HG03439 (cell line): Measurements from ENCODE around the gene DENND6B.
A peak's percentile ranks its signal among the peaks of the same experiment; 100 is the strongest.

Experiments
- ATAC-seq: cut with Tn5 transposase; IDR thresholded peaks from one replicate; pipeline ENCODE4 v1.9.1; 2021; ENCODE audit warnings: mild to moderate bottlenecking, moderate library complexity; ENCODE audit not compliant: unreplicated experiment

The DENND6B gene

DNA sequence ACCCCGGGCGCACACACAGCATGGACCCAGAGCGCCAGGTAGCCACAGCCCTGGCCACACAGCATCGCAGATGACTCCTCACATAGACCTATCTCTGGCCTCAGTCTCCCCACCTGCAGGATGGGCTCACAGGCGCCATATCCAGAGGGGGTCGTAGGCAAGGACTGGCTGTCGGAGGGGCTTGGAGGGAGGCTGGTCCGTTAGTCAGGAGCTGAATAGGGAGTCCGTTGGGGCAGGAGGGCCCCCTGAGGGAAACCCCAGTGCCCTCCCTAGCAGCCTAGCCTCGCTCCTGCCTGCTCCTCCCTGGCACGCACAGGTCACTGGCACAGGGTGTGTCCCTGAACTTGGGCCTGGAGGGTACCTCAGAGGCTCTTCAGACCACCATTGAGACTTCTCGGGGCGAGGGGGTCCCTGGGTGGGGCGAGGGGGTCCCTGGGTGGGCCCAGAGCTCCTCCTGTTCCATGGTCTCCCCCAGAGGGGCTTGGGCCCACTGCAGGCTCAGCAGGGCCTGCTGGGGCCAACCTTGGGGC, 21.4 kb downstream of the DENND6B start:
- ATAC-seq: peak; percentile 13

DNA sequence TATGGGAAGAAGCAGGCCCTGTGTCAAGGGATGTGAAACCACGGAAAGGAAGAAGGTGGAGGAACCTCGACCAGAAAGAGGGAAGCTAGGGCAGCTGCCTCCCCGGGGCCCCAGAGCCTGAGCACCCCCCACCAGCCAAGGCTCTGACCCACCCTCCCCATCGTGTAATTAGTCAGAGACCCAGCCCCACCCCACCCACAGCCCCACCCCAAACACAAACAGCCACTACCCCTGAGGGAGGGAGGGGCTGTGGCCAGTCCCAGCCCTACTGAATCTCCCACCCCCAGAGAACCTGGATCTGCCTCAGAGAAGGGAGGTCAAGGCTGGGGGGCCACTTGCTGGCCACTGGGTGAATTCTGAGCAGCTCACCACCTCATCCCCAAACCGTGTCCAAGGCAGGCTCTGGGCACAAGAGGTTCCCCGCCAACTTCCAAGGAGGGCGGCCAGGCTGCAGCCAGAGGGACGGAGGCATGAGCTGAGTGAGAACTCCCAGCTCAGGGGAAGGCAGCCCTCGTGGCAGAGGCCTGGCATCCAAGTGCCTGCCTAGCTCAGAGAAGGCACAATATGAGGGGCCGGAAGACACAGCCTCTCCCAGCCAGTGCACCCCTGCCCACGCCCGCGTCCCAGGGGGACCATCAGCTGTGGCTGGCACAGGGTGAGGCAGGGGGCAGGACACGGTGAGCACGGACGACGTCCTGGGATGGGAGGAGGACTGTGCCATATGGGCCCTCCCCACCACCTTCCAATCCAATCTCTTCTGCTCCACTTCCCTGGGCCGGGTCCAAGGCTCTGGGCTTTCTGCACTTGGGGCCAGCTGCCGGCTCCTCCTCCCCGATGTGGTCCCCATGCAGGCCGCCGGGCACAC, 22.1 kb downstream of the DENND6B start:
- no peak for ATAC-seq

DNA sequence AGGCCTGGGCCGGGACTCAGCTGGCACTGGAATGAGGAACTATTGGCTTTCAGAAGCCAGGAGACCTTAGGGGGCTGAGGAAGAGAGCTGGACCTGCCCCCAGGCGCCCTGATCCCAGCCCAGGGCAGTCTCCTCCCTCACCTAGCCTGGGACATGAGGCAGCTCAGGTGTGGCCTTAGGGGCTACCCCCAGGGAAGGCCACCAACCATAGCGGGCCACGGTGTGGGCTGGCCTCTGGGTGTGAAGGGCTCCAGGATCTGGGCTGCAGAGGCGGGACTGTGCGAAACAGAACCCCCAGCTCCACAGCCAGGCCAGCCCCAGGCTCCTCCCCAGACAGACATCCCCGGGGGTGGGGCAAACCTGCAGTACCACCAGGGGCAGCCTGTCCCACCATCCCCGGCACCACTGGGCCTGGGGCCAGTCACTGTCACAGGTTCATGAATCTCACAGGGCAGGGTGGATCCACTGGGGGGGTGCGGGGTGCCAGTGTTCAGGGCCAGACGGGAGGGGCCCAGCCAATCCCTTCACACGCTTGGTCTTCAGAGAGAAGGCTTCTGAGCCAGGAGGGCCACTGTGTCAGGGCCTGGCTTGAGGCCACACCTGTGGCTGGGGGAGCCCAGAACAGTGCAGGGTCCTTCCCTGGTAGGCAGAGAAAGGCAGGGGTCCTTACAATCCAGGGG, 22.8 kb downstream of the DENND6B start:
- ATAC-seq: no peak

DNA sequence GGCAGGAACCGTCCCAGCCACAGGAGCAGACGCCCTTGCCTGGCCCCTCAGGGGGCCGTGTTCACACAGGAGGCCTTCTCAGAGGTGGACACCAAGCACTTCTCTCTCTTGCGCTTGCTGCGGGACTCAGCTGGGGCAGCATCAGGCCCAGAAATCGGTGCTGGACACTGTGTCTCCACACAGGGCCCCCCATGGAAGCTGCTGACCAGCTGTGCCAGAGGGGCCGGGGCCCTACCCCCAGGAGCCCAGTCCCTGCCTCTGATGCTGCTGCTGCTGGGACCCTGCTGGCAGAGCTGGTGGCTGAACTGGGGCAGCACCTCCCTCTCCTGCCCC, 23.3 kb downstream of the DENND6B start:
- no peak for ATAC-seq

DNA sequence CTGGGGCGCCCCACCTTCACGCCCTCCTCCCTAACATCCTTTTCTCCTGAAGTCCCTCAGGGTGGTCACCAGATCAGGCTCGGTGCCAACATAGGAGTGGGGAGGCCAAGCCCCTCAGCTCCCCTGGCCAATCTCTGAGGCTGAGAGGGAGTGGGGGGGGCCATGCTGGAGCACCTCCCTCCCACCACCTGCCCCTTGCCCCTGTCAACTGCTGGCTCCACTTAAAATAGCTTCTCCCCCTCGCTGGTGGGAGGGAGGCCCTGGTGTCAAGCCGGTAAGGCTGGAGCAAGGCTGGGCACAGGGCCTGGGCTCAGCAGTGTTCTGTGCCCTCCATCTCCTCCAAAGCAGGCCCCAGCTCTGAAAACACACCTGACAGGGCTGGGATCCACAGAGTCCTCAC, 24.2 kb downstream of the DENND6B start:
- ATAC-seq: no peak

DNA sequence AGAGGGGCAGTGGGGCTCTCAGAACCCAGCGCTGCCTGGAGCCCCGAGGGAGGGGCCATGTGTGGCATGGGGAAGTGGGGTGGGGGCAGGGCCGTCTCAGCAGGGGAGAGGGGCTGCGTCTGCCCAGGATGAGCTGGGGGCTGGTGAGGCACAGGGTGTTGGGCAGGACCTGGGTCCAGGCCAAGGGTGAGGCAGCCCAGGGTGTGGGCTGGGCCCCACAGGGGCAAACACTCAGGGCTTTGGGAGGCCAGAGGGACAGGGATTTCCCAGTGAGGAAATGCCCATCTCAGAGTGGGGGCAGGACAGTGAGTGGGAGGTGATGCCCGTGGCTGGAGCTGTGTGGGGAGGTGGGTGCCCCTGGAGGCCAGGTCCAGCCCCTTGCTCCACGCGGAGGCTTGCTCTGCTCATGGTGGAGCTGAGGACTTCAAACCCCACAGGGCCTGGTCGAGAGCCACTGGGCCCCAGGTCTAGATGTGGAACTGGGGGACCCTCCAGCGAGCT, 24.7 kb downstream of the DENND6B start:
- ATAC-seq: no peak

DNA sequence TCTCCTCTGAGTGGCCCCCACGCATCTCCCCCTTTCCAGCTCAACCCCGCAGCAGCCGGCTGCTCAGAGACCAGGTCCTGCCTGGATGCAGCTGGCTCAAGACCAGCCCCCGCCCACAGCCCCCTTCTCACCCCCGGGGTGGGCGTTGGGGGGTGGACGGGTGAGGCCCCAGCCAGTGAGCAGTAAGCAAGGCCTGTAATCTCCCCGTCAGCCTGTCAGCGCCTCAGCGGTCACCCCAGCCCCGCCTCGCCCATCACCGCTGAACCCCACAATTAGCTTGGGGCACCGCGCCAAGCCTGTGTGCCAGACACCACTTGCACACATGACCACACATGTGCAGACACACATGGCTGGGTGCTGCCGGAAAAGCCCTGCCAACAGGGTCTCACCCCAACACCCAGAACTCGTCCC, 25.2 kb downstream of the DENND6B start:
- no peak for ATAC-seq

DNA sequence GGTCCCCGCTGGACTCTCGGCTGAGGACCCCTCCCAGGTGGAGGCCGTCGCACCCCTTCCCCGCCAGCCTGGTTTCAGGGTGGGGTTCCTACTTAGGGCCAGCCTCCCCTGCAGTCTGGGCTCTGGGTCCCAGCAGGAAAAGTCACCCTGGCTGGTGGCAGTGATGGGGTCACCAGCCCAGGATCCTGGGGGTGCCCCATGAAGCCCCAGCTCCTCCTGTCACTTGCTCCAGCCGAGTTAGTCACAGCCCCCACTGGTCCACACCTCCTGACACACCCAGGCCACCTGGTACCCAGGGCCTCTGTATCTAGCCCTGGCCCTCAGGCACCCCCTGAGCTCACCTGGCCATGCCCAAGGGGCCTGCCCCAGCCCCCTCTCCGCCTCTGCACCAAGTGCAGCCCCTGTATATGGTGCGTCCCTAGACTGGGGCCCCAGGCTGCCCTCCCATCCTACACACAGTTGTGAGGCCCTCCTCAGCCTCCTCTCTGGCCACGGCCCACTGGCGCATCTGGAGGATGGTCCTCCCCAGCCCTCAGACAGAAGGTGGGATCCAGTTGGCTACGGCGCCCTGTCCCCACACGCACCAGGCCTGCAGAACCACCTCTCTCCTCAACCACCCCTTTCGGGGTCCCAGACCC, 26.1 kb downstream of the DENND6B start:
- ATAC-seq: no peak

DNA sequence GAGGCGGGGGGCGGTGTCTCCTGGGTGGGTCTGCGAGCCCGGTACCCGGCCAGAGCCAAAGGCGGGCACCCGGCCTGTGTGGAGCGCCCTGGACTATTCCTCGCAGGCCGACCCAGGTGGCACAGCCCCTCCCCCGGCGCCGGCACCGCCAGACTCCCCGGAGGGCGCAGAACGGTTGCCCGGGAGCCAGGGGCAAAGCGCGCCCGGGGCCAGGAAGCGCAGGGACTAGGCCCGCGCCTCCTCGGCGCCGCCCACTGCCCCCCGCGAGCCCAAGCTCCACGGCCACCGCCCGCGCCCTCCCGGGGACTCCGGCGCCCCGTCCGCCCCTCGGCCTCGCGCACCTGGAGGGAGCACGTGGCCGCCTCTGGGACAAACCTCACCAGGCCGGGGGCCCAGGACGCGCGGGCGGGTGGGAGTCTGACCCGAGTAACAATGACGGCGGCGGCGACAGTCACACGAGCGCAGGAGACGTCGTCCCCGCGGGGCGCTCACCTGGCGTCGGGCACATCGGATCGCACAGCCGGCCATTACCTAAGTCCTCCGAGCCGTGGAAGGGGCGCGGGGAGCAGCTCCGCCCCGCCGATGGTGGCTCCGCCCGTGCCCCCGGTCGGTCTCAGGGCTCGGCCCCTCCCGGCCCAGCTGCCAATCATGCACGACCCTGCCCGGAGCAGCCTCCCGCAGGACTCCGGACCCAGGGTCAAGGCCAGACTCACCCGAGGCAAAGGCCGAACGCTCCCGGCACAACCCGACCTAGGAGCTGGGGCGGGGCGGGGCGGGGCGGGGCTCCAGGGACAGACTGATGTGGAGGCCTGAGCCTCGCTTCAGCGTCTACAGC, 26.8 kb downstream of the DENND6B start:
- ATAC-seq: no peak

DNA sequence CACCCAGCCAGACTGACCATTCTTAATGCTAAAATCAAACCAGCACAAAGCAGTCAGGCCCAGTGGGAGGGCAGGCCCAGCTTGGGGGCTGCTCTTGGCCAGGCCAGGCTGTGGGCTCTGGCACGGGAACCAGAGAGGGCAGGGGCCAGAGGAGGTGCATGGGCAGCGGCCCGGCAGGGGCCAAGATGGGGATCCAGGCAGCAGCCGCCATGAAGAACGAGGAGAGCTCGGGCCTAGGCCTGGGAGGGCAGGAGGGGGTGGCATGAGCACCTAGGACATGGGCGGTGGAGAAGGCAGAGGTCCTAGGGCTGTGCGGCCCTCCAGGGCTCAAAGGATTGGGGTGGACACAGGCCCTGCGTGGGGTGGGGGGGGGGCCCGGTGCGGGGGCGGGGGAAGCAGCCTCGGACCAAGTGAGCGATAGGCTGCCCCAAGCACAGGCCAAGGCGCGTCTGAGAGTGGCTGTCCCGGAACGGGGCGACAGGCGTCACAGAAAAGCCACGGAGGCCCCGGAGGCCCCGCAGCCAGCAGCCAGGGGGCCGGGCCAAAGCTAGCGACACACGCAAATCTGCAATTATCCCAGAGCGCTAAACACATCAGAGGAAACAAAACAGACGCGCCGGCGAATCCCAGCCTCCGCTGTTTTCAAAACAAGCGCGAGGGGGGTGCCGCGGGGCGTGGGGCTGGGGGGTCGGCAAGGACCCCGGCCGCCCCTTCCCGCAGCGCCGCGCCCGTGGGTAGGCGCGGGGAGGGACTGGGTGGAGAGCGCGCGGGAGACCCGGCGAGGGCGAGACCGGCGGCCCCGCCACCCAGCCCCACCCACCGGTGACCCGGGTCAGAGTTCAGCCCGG, 27.7 kb downstream of the DENND6B start:
- ATAC-seq: no peak

DNA sequence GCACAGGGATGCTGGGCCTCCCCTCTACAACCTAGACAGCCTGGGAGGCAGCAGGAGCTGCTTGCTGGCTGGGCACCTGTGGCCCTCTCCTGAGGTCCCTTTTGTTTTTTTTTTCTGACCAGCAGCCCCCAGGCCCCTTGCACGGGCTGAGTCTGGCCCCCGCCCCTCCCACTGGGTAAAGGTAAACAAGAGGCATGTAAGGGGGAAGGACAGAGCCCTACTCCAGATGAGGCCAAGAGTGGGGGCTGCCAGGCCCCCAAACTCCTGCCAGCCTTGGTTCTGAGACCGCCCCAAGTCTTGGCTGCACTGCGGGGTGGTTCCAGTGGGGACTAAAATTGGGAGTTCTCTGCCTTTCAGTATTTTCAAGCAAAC, 28.6 kb downstream of the DENND6B start:
- no peak for ATAC-seq

DNA sequence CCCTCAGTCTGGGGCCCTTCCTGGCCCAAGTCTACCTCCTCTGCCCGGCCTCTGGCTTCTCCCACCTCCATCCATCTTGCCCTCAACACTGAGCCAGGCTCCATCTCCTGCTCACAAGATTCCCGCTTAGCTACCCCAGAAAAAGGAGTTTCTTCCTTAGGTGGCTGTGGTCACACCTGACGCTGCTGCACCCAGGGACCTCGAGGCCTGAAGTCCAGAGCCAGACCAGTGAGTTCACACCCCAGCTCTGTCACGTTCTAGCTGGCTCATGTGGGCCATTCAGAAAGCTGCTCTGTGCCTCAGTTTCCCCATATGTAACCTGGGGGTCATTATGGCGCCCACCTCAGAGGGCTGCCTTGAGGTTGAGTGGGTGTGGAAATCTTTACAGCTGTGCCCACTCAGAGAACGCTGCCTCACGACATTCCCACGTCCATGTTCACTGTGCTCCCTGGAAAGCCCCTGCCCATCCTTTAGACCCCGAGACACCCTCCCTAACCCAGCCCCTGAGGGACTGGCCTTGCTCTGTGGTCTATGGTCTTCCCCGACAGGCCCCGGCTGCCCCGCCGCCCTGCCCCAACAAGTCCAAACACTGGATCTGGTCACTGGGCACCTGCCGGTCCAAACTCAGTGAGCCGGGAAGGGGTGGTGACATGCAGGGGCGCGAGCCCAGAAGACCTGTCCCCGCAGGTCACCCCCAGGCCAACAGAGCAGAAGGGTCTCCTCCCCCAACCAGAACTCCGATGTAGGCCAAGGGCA, 29.1 kb downstream of the DENND6B start:
- no peak for ATAC-seq

DNA sequence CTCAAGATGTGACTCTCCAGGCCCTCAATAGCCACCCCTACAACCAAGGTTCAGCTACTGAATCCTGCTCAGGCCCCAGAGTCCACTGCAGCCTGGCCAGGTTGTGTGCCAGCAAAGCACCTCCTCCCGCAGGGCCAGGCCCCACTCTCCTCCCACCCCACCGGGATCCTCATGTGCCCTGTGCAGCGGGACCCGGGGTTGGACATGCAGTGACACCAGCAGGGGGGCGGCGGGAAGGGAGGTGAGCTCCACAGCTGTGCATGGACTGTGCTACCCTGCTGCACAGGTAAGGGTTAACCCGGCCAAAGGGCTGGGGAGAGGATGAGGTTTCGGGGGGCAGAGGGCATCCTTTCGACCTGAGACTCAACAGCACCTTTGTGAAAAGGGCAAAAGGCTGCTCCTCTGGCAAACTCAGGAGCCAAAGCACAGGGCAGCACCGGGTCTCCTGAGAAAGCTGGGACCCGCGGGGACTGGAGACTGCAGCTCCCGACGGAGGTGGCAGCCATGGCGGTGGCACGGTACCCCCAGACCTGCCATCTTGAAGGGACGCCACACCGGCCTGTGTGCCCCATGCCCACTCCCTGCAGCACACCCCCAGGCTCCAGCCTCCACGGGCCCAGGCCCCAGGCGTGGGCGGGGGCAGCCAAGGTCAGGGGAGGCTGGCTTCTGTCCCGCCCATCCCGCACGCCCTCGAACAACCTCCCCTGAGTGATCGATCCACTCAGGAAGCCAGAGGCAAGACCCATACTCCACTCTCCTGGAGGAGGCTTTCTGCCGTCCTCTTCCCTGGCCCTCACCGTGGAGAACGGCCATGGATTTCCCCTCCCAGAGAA, 29.9 kb downstream of the DENND6B start:
- no peak for ATAC-seq

DNA sequence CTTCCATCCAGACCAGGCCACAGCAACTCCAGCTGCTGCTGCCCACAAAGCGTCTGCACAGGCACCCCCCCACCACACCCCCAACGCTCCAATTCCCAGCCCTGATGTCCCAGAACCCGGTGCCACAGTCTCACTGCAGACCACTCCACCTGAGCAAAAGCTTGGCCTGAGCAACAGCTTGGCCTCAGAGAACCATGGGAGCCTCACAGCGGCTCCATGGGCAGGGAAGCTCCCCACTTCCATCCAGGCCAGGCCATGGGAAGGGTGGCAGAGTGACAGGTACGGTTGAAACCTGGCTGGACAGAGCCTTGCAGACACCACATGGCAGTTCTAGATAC, 32.5 kb downstream of the DENND6B start:
- ATAC-seq: no peak

DNA sequence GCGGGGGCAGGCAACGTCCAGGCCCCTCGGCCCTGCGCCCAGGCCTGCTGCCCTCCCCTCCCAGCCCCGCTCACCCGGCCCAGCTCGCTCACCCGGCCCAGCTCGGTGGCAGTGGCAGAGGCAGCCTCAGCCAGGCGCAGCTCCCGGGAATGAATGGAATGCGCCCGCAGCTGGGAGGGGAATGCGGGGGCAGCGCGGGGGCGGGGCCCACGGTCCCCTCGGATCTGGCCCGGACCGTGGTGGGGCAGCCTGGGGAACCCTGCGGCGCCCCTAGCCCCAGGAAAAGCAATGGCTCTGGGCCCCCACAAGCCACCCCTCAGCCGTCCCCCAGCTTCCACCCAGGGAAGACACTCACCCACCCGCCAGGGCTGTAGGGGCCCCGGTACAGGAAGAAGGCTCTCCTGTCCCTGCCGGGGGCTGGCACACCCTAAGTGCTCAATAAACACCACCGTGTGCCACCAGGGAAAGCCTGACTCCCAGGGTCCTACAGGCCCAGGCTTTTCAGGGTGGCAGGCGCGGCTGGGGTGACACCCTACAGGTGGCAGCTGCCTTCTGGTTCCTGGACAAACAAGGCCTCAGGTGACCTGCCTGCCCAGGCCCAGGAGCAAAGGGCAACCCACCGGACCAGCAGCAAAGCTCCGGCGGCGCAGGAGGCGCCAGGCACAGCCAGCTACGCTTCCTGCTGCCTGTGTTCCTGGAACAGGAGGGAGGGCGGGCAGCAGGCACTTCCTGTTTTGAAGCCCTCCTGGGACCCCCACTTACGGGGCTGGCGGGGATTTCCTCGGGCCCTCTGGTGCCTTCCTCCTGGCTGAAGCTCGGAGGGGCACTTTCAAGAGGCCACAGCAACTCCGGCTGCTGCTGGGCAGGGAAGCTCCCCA, 33.1 kb downstream of the DENND6B start:
- ATAC-seq: no peak

DNA sequence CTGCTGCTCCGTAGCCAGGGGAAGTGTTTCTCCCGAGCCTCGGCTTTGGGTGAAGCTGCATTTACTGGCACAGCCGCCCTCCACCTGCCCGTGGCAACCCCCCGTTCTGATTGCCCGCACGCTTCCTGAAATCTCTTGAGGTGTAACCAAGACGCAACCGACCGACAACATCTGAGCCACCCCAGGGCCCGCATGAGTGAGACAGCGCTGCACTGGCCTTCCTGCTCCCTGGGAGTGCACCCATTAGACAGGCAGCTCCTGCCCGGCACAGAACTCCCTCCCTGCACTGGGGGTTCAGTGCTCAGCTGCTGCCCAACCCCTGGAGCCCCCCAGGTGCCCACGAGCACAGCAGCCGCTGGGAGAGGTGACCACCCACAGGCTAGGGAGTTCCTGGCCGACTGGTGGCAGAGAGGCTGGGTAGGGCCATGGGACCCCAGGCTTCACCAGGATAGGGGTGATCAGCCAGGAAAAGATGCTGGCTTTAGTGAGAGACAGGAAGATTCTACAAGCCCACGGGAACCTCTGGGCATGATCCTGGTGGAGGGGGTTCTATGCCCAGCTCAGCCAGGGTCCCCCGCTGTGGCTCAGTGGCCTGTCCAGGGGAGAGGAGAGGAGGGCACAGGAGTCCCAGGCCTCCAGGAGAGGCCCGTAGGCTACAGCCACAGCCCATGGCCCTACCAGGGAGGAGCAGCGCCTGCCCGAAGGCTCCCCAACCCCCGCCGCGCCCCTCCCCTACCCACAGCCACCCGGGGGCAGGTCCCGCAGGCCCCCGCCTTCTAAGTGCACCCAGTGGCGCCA, 34.0 kb downstream of the DENND6B start:
- ATAC-seq: no peak
